ENCODE measurements around the gene ABCC2. TPM values are rescaled to one million over a fixed set of nuclear protein-coding genes. Genes with fewer than 3 reads are reported as not detected.

ABCC2 gene
- total RNA-seq, 2 experiments from 2014 or later: 0.38 to 0.59 TPM

DNA sequence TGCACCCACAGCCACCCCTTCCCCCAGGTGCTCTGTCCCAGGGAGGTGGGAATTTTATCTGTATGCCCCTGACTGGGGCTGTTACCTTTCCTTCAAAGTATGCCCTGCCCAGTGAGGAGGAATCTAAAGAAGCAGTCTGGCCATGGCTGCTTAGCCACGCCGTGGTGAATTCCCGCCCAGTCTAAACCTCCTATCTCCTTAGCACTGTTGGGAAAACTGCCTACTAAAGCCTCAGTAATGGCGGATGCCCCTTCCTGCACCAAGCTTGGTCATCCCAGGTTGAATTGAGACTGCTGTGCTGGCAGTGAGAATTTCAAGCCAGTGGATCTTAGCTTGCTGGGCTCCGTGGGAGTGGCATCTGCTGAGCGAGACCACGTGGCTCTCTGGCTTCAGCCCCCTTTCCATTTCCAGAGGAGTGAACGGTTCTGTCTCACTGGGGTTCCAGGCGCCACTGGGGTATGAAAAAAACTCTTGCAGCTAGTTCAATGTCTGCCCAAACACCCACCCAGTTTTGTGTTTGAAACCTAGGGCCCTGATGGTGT is 87.2 kb downstream of the ABCC2 start:
- H3K9me2 ChIP-seq (ENCODE audit: insufficient read depth, low read length): no peaks in the 10 kb centered on the region
- no TSS peak for BruUV-seq (replicated peaks)
- no peaks in the 10 kb centered on the region for H3K9me3 ChIP-seq (ENCODE audit: low read length)
- no peak overlapping the region for H3K4me3 ChIP-seq (ENCODE audit: low read depth, low read length, poor library complexity, severe bottlenecking)
- DNase-seq (ENCODE audit: low spot score): no peak
- intact Hi-C loops (cut with micrococcal nuclease; ENCODE audit: unreplicated experiment): no loop called here
- no peaks in the 10 kb centered on the region for H4K20me1 ChIP-seq (ENCODE audit: insufficient read depth, low read length)
- POLR2A ChIA-PET: interaction anchor here (0.7 to 1.1 kb wide), 3 partner anchors 17 to 139 kb away, joined by 3 to 4 read pairs (median 3); no protein-coding TSS in a partner anchor
- TF ChIP-seq CTCF (conservative IDR thresholded peaks at IDR 0.05; ENCODE audit: low read length) (no peak), EZH2phosphoT487 (IDR thresholded peaks at IDR 0.05; ENCODE audit: borderline replicate concordance, low read depth, low read length) (no peak)
- H3K27ac ChIP-seq (ENCODE audit: low read depth, low read length, poor library complexity, severe bottlenecking): no peak overlapping the region
- CTCF ChIA-PET (ENCODE audit: unreplicated experiment): interaction anchor here (0.6 kb wide), 1 partner anchor 10 kb away, joined by 3 read pairs; no protein-coding TSS in a partner anchor
- no peaks in the 10 kb centered on the region; the same call in 1 of the 2 replicates for H3K36me3 ChIP-seq (ENCODE audit: insufficient read depth, low read length)
- H3K4me1 ChIP-seq (ENCODE audit: insufficient read depth, low read length, poor library complexity, severe bottlenecking): no peaks in the 10 kb centered on the region
- H3K79me2 ChIP-seq (ENCODE audit: insufficient read depth, low read depth, low read length): no peaks in the 10 kb centered on the region
- no peak overlapping the region for H3K4me2 ChIP-seq (ENCODE audit: low read length)
- H2AFZ ChIP-seq (ENCODE audit: low read length): no peak overlapping the region

DNA sequence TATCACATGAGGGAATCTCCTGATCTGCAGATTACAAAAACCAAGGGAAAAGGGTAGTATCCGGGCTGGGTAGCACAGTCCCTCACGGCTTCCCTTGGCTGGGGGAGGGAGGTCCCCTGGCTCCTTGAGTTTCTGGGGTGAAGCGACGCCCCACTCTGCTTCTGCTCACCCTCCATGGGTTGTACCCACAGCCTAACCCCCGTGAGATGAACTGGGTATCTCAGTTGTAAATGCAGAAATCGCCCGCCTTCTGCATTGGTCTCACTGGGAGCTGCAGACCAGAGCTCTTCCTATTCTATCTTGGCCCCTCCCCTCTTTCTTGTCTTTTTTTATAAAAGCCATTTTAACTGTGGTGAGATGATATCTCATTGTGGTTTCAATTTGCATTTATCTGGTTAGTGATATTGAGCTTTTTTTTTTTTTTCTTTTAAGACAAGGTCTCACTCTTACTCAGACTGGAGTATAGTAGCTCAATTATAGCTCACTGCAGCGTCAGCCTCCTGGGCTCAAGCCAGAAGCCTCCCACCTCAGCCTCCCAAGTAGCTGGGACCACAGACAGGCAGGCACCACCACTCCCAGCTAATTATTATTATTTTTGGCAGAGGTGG is 87.8 kb downstream of the ABCC2 start:
- no peak overlapping the region for H2AFZ ChIP-seq (ENCODE audit: low read length)
- no peaks in the 10 kb centered on the region for H3K4me1 ChIP-seq (ENCODE audit: insufficient read depth, low read length, poor library complexity, severe bottlenecking)
- no peaks in the 10 kb centered on the region for H3K9me2 ChIP-seq (ENCODE audit: insufficient read depth, low read length)
- no peak for TF ChIP-seq EZH2phosphoT487 (IDR thresholded peaks at IDR 0.05; ENCODE audit: borderline replicate concordance, low read depth, low read length)
- H3K27ac ChIP-seq (ENCODE audit: low read depth, low read length, poor library complexity, severe bottlenecking): no peak overlapping the region
- CTCF ChIA-PET (ENCODE audit: unreplicated experiment): interaction anchor here (0.6 kb wide), 1 partner anchor 9 kb away, joined by 3 read pairs; no protein-coding TSS in a partner anchor
- DNase-seq (ENCODE audit: low spot score): no peak
- no peaks in the 10 kb centered on the region for H3K79me2 ChIP-seq (ENCODE audit: insufficient read depth, low read depth, low read length)
- POLR2A ChIA-PET: interaction anchor here (0.6 to 0.7 kb wide), 2 partner anchors 24 to 190 kb away, joined by 3 read pairs; no protein-coding TSS in a partner anchor
- BruUV-seq (replicated peaks): no TSS peak
- no peaks in the 10 kb centered on the region for H4K20me1 ChIP-seq (ENCODE audit: insufficient read depth, low read length)
- intact Hi-C loops (cut with micrococcal nuclease; ENCODE audit: unreplicated experiment): no loop called here
- no peak overlapping the region for H3K4me3 ChIP-seq (ENCODE audit: low read depth, low read length, poor library complexity, severe bottlenecking)
- no peaks in the 10 kb centered on the region for H3K9me3 ChIP-seq (ENCODE audit: low read length)
- no peak overlapping the region for H3K4me2 ChIP-seq (ENCODE audit: low read length)
- peaks cover under 1% of the 10 kb centered on the region; the same call in 1 of the 2 replicates for H3K36me3 ChIP-seq (ENCODE audit: insufficient read depth, low read length)

DNA sequence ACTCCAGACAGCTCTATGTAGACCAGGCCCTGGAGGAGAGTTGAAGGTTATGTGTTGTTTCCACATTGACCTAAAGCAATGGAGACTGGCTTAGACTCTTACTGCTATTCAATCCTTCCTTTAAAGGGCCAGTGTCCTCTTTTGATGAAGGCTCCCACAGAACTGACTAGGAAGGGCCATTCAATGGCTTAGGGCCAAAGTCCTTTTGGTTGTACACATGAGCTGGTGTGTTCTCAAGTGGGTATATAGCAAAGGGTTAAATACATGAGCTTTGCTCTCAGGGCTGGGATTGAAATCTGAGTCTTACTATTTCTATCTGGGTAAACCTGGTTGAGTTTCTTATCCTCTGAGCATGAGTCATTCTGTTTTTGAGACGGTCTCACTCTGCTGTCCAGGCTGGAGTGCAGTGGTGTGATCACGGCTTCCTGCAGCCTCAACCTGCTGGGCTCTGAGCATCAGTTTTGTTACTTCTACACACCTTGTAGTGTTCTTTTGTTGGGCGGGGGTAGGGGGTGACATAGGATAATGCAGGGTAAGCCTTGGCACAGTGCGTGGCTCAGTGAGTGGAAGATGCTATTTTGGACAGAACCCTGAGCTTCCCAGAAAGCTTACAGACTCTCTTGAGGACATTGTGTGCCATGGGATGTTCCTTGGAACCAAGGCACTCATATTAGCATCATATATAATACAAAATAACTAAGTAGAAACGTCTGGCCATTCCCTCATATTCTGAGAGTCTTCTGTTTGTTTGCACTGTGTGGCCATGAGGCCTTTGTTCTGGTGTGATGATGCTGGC is 90.1 kb downstream of the ABCC2 start:
- CTCF ChIA-PET (ENCODE audit: unreplicated experiment): no interaction called here
- H3K36me3 ChIP-seq (ENCODE audit: insufficient read depth, low read length): peaks cover 21% of the 10 kb centered on the region
- H3K9me2 ChIP-seq (ENCODE audit: insufficient read depth, low read length): no peaks in the 10 kb centered on the region
- no peak overlapping the region for H3K4me3 ChIP-seq (ENCODE audit: low read depth, low read length, poor library complexity, severe bottlenecking)
- no peaks in the 10 kb centered on the region for H3K4me1 ChIP-seq (ENCODE audit: insufficient read depth, low read length, poor library complexity, severe bottlenecking)
- H2AFZ ChIP-seq (ENCODE audit: low read length): no peak overlapping the region
- no peak for DNase-seq (ENCODE audit: low spot score)
- no peak overlapping the region for H3K4me2 ChIP-seq (ENCODE audit: low read length)
- intact Hi-C loops (cut with micrococcal nuclease; ENCODE audit: unreplicated experiment): no loop called here
- no TSS peak for BruUV-seq (replicated peaks)
- POLR2A ChIA-PET: interaction anchor here (0.6 kb wide), 1 partner anchor 15 kb away, joined by 3 read pairs; no protein-coding TSS in a partner anchor
- H3K9me3 ChIP-seq (ENCODE audit: low read length): no peaks in the 10 kb centered on the region
- TF ChIP-seq EZH2phosphoT487 (IDR thresholded peaks at IDR 0.05; ENCODE audit: borderline replicate concordance, low read depth, low read length) (no peak), CTCF (conservative IDR thresholded peaks at IDR 0.05; ENCODE audit: low read length) (no peak)
- H3K79me2 ChIP-seq (ENCODE audit: insufficient read depth, low read depth, low read length): no peaks in the 10 kb centered on the region
- H4K20me1 ChIP-seq (ENCODE audit: insufficient read depth, low read length): no peaks in the 10 kb centered on the region
- H3K27ac ChIP-seq (ENCODE audit: low read depth, low read length, poor library complexity, severe bottlenecking): no peak overlapping the region

Measured in OCI-LY7 (cell line).